Measurements from ENCODE around the gene BTBD3. TPM values are rescaled to one million over a fixed set of nuclear protein-coding genes. Genes with fewer than 3 reads are reported as not detected.

The BTBD3 gene
- total and polyA plus RNA-seq, 8 donors, result 24.7 to 76.4 (median 62.3) TPM

DNA sequence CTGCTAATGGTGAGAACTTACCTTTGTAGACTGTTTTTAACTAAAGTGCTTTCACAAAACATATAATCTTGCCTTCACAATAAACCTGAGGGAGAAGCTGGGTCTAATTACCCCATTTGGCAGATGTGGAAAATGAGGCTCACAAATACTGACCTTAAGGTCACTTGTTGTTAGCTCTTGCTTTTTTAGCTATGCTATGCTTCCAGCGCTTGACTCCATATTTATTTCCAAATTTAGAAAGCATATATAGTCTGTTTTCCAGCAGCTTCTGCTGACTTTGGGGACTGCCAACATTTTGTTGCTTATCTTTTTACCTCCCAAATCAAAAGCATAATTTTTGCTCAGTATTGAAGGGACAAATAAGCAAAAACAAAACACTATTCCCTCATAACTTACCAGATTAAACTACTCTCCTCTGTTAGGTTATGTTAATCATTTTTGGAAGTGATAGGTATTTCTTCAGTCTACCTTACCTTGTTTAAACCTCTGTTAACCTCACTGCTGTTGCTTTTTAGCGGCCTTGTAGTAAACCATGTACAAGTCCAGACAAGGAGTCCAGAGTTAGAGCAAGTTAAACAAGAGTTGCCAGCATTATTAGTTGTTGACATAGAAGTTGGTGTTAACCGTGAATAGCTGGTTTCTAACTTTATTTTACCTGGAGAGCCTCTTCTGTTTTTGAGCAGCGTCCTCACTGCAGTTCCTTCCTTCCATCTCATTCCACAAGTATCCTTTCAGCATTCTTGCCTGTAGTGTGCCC, 4.9 kb upstream of the BTBD3 start:
- no peak overlapping the region for H3K27ac ChIP-seq
- DNase-seq (no peak), ATAC-seq (peak; percentile 61)
- no peaks in the 10 kb centered on the region for H3K27me3 ChIP-seq
- no peaks in the 10 kb centered on the region for H3K36me3 ChIP-seq
- TF ChIP-seq, protein P1, sequence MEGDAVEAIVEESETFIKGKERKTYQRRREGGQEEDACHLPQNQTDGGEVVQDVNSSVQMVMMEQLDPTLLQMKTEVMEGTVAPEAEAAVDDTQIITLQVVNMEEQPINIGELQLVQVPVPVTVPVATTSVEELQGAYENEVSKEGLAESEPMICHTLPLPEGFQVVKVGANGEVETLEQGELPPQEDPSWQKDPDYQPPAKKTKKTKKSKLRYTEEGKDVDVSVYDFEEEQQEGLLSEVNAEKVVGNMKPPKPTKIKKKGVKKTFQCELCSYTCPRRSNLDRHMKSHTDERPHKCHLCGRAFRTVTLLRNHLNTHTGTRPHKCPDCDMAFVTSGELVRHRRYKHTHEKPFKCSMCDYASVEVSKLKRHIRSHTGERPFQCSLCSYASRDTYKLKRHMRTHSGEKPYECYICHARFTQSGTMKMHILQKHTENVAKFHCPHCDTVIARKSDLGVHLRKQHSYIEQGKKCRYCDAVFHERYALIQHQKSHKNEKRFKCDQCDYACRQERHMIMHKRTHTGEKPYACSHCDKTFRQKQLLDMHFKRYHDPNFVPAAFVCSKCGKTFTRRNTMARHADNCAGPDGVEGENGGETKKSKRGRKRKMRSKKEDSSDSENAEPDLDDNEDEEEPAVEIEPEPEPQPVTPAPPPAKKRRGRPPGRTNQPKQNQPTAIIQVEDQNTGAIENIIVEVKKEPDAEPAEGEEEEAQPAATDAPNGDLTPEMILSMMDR (IDR thresholded peaks at IDR 0.05), result no peak
- no peaks in the 10 kb centered on the region for H3K9me3 ChIP-seq
- peaks cover 0 to 22% of the 10 kb centered on the region in 2 donors for H3K4me1 ChIP-seq
- intact Hi-C loops (cut with DNase I), result no loop called here
- no peak overlapping the region for H3K4me3 ChIP-seq

DNA sequence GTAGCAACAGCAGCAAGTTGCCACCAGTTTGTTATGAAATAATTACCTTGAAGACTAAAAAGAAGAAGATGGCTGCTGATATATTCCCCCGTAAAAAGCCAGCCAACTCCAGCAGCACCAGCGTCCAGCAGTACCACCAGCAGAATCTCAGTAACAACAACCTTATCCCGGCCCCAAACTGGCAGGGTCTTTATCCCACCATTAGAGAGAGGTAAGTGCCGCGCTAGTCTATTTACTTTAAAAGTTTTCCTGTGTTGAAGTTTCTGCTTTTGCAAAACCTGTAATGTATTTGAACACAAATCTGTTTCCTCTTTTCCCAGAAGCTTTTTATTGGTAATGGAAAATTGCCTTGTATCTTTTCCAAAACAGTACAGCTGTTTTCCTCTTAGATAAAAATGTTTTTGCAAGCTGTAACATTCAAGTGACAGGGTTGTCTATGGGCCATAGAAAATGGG, 725 bp downstream of the BTBD3 start:
- intact Hi-C loops (cut with DNase I), result no loop called here
- Histone ChIP-seq H3K27ac (peak overlapping the region; percentile 22 to 40), H3K4me3 (peak overlapping the region; percentile 10 to 26), H3K27me3 (no peaks in the 10 kb centered on the region), H3K9me3 (no peaks in the 10 kb centered on the region), H3K36me3 (peaks cover 0 to 9% of the 10 kb centered on the region in 2 donors), H3K4me1 (peaks cover 0 to 20% of the 10 kb centered on the region in 2 donors)
- TF ChIP-seq, protein P1 (IDR thresholded peaks at IDR 0.05), result no peak
- peak in 2 of 4 donors; percentile 53 to 61 for DNase-seq
- ATAC-seq, result peak; percentile 14

DNA sequence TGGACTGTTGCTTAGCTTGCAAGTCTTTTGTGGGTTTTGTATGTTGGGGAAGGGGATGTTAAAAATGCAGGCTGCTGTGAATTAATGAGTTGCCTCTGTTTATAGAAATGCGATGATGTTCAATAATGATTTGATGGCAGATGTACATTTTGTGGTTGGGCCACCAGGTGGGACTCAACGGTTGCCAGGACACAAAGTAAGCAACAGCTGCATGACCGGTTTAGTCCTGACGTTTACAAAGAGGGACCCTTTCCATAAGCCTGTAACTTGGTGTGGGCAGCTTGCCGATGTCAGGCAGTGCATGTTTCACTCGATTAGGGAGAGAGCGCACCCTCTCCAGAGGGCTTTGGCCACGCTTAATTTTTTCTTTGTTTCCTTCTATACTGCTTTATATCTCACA, 1.3 kb downstream of the BTBD3 start:
- Histone ChIP-seq H3K36me3 (peaks cover 0 to 12% of the 10 kb centered on the region in 2 donors), H3K9me3 (no peaks in the 10 kb centered on the region), H3K27ac (peak overlapping the region; percentile 22 to 40), H3K27me3 (no peaks in the 10 kb centered on the region), H3K4me3 (peak overlapping the region; percentile 10 to 26), H3K4me1 (peaks cover 0 to 20% of the 10 kb centered on the region in 2 donors)
- ATAC-seq (peak; percentile 33), DNase-seq (peak in 2 of 4 donors; percentile 54 to 75)
- intact Hi-C loops (cut with DNase I), result no loop called here
- TF ChIP-seq, protein P1 (IDR thresholded peaks at IDR 0.05), result no peak

DNA sequence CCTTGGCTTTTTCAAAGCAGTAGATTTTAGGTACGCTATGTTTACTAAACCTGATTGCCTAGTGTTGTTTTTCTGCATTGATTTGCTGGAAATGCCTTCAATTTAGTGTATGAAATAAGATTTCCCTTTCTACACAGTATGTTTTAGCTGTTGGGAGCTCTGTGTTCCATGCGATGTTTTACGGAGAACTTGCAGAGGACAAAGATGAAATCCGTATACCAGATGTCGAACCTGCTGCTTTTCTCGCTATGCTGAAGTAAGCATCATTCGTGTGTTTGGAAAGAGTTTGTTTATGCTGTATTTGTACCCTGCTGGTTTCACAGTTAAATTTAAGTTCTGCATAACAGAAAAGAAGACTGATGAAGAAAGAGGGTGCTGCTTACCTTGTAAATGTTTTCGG, 1.9 kb downstream of the BTBD3 start:
- Histone ChIP-seq H3K9me3 (no peaks in the 10 kb centered on the region), H3K27ac (peak overlapping the region in 1 of 2 donors; percentile 40), H3K4me1 (peaks cover 0 to 20% of the 10 kb centered on the region in 2 donors), H3K4me3 (peak overlapping the region; percentile 10 to 26), H3K27me3 (no peaks in the 10 kb centered on the region), H3K36me3 (peaks cover 0 to 12% of the 10 kb centered on the region in 2 donors)
- intact Hi-C loops (cut with DNase I), result no loop called here
- TF ChIP-seq, protein P1 (IDR thresholded peaks at IDR 0.05), result no peak
- DNase-seq (no peak), ATAC-seq (no peak)

DNA sequence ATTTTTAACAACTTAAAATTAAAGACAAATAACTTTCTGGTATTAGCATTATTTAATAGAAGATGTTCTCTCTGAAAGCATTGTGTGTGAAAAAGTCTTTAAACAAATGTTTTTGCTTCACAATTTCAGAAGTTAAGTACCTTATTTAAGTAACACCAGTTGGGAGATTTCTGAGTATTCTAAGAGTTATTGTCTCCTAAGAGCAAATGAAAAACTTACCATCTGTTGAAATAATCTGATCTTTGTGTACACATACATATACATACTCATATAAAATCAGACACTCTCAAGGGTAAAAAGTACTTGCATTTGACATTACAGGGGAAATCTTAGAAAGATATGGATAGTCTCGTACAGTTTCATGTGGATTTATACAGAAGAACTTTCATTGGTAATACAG, 2.4 kb downstream of the BTBD3 start:
- Histone ChIP-seq H3K27me3 (no peaks in the 10 kb centered on the region), H3K4me1 (peaks cover 0 to 20% of the 10 kb centered on the region in 2 donors), H3K9me3 (no peaks in the 10 kb centered on the region), H3K4me3 (peak overlapping the region in 1 of 2 donors; percentile 26), H3K27ac (no peak overlapping the region), H3K36me3 (peaks cover 0 to 12% of the 10 kb centered on the region in 2 donors)
- no peak for DNase-seq
- TF ChIP-seq, protein P1 (IDR thresholded peaks at IDR 0.05), result no peak
- intact Hi-C loops (cut with DNase I), result no loop called here
- ATAC-seq, result no peak

All from left lung (tissue), 10 donors.